Lower leg skin (tissue), 3 donors: Measurements from ENCODE around the gene CYP26B1.

Source experiments
- POLR2A ChIP-seq, 2 donors: fragments of 450-650 bp; IDR thresholded peaks; one replicate each; pipeline ENCODE4 v1.6.1; 2016 to 2017; ENCODE audit warnings: antibody characterized with exemption in 2 of 2, mild to moderate bottlenecking in 1 of 2, moderate library complexity in 1 of 2
- TF ChIP-seq, protein P1 (sequence below), 3 donors: fragments of 450-650 bp; IDR thresholded peaks; one replicate each; pipeline ENCODE4 v1.5.1; 2016; ENCODE audit warnings: antibody characterized with exemption in 3 of 3, mild to moderate bottlenecking in 3 of 3, moderate library complexity in 2 of 3

DNA sequence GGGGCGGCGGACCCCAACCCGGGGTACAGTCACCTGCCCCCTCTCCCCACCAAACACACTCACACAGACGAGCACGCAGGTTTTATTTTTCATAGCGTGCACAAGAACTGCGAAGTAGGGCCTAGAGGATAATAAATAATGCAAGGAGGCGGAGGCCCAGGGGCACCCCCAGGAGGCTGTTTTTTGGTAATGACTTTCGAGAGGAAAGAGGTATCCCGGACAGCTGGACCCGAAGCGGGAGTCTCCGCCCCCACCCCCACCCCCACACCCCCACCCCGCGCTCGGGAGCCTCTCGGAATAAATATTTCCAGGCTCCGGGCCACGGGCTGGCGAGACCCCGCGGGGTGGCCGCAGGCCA lies 3.4 kb downstream of the CYP26B1 start:
- TF ChIP-seq, protein P1, sequence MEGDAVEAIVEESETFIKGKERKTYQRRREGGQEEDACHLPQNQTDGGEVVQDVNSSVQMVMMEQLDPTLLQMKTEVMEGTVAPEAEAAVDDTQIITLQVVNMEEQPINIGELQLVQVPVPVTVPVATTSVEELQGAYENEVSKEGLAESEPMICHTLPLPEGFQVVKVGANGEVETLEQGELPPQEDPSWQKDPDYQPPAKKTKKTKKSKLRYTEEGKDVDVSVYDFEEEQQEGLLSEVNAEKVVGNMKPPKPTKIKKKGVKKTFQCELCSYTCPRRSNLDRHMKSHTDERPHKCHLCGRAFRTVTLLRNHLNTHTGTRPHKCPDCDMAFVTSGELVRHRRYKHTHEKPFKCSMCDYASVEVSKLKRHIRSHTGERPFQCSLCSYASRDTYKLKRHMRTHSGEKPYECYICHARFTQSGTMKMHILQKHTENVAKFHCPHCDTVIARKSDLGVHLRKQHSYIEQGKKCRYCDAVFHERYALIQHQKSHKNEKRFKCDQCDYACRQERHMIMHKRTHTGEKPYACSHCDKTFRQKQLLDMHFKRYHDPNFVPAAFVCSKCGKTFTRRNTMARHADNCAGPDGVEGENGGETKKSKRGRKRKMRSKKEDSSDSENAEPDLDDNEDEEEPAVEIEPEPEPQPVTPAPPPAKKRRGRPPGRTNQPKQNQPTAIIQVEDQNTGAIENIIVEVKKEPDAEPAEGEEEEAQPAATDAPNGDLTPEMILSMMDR (IDR thresholded peaks at IDR 0.05): no peak
- TF ChIP-seq POLR2A (IDR thresholded peaks at IDR 0.05): no peak
